Trophoblast cell (in vitro differentiated cells and primary cell): ENCODE measurements around the gene TSKU.

Experiments used
- DNase-seq, 2 donors: peaks; one replicate each; pipeline ENCODE4 v3.0.0-alpha.2; 2016
- H2AFZ ChIP-seq: 2 replicates; pipeline ENCODE4 v1.6.1; 2013; ENCODE audit warnings: low read length, moderate library complexity, mild to moderate bottlenecking; ENCODE audit not compliant: insufficient read depth, poor library complexity
- H2AK5ac ChIP-seq: 2 replicates; pipeline ENCODE4 v1.6.1; 2013; ENCODE audit warnings: mild to moderate bottlenecking, low read length
- H2BK120ac ChIP-seq: 2 replicates; pipeline ENCODE4 v1.6.1; 2013; ENCODE audit warnings: low read length, mild to moderate bottlenecking, moderate library complexity; ENCODE audit not compliant: insufficient read depth, poor library complexity
- H2BK12ac ChIP-seq: 2 replicates; pipeline ENCODE4 v1.6.1; 2013; ENCODE audit warnings: mild to moderate bottlenecking, low read length, moderate library complexity
- H2BK5ac ChIP-seq: 2 replicates; pipeline ENCODE4 v1.6.1; 2013; ENCODE audit warnings: low read length, low read depth, moderate library complexity, mild to moderate bottlenecking; ENCODE audit not compliant: poor library complexity
- H3K14ac ChIP-seq: 2 replicates; pipeline ENCODE4 v1.6.1; 2013; ENCODE audit warnings: mild to moderate bottlenecking, low read length
- H3K18ac ChIP-seq: 2 replicates; pipeline ENCODE4 v1.6.1; 2013; ENCODE audit warnings: mild to moderate bottlenecking, low read length
- H3K23ac ChIP-seq: 2 replicates; pipeline ENCODE4 v1.6.1; 2013; ENCODE audit warnings: low read length
- H3K27ac ChIP-seq: 2 replicates; pipeline ENCODE4 v1.5.1; 2013; ENCODE audit warnings: low read depth, mild to moderate bottlenecking, inconsistent platforms, low read length, moderate library complexity
- H3K27me3 ChIP-seq: 2 replicates; pipeline ENCODE4 v1.6.1; 2013; ENCODE audit warnings: inconsistent platforms, mild to moderate bottlenecking, low read length, moderate library complexity; ENCODE audit not compliant: insufficient read depth
- H3K36me3 ChIP-seq, 2 experiments: 1 replicate in 1 of 2; 2 replicates in 1 of 2; pipeline ENCODE4 v1.6.1; 2013; ENCODE audit warnings: low read length in 2 of 2, mild to moderate bottlenecking in 2 of 2, moderate library complexity in 1 of 2; ENCODE audit not compliant: insufficient read depth in 2 of 2, control insufficient read depth in 1 of 2
- H3K4ac ChIP-seq: 2 replicates; pipeline ENCODE4 v1.6.1; 2013; ENCODE audit warnings: low read depth, mild to moderate bottlenecking, low read length, moderate library complexity
- H3K4me1 ChIP-seq, 2 experiments: 1 replicate in 1 of 2; 2 replicates in 1 of 2; pipeline ENCODE4 v1.6.1; 2013; ENCODE audit warnings: low read length in 2 of 2, mild to moderate bottlenecking in 2 of 2, moderate library complexity in 1 of 2; ENCODE audit not compliant: insufficient read depth in 2 of 2, control insufficient read depth in 1 of 2
- H3K4me2 ChIP-seq: 2 replicates; pipeline ENCODE4 v1.6.1; 2013; ENCODE audit warnings: inconsistent platforms, mild to moderate bottlenecking, low read length, moderate library complexity
- H3K4me3 ChIP-seq: 2 replicates; pipeline ENCODE4 v1.5.1; 2013; ENCODE audit warnings: mild to moderate bottlenecking, low read depth, low read length, inconsistent platforms
- H3K79me1 ChIP-seq: one replicate; pipeline ENCODE4 v1.6.1; 2013; ENCODE audit warnings: low read length
- H3K79me2 ChIP-seq: 2 replicates; pipeline ENCODE4 v1.6.1; 2013; ENCODE audit warnings: low read length, mild to moderate bottlenecking; ENCODE audit not compliant: control insufficient read depth, insufficient read depth, poor library complexity
- H3K9ac ChIP-seq: 2 replicates; pipeline ENCODE4 v1.6.1; 2013; ENCODE audit warnings: mild to moderate bottlenecking, low read length
- H3K9me3 ChIP-seq: 2 replicates; pipeline ENCODE4 v1.6.1; 2013; ENCODE audit warnings: low read depth, mild to moderate bottlenecking, control low read depth, inconsistent platforms, low read length; ENCODE audit not compliant: insufficient read depth
- H4K12ac ChIP-seq: 2 replicates; pipeline ENCODE4 v1.6.1; 2013; ENCODE audit warnings: low read depth, mild to moderate bottlenecking, low read length, moderate library complexity
- H4K8ac ChIP-seq: 2 replicates; pipeline ENCODE4 v1.6.1; 2013; ENCODE audit warnings: low read depth, mild to moderate bottlenecking, low read length, moderate library complexity
- H4K91ac ChIP-seq: one replicate; pipeline ENCODE4 v1.6.1; 2013; ENCODE audit warnings: low read depth, mild to moderate bottlenecking, low read length, moderate library complexity
- WGBS: extraction: QIAGEN DNeasy Blood & Tissue Kit; methylation state at CpG from one replicate; pipeline ENCODE4 v1.1.7; 2013; ENCODE audit warnings: missing lambda C conversion rate; ENCODE audit not compliant: insufficient read length, insufficient coverage; ENCODE audit errors: extremely low coverage; 5-methylcytosine and 5-hydroxymethylcytosine counted together

TSKU gene

DNA sequence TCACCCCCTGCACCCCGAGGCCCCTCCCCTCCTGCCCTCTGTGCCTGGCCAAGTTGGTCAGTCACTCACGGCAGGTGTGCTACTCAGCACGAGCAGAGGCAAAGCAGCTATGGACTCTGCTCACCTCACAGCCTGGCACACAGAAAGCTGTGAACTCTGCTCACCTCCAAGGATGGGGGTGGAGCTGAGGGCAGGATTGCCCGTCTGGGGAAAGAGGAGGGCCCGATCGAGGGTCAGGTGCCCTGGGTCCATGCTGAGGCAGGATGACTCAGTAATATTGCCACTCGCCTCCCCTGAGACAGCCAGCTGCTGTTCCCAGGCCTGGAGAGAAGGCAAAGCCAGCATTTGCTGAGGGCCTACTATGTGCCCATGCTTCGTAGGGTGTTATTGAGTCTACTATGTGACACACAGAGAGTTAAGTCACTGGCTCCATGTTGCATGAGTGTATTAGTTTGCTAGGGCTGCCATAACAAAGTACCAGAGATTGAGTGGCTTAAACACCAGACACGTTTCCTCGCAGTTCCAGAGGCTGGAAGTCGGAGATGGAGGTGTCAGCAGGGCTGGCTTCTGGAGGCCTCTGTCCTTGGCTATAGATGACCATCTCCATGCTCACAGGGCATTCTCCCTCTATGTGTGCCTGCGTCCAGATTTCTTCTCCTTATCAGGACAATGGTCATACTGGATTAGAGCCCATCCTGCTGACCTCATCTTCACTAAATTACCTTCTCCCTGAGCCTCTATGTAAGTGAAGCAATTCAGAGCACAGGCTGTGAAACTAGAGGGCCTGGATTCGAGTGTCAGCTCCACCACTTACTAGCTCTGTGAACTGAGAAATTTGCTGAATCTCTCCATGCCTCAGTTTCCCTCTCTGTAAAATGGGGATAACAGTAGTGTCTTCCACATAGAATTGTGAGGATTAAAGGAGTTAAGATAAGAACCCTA lies 13.2 kb upstream of the TSKU start:
- H3K4me1 ChIP-seq, result peaks cover 18 to 30% of the 10 kb centered on the region in 2 experiments
- DNase-seq, result no peak
- H3K79me1 ChIP-seq, result peaks cover 3% of the 10 kb centered on the region
- no CpG with 5 or more reads among the region's 13 CpGs for WGBS
- H3K4ac ChIP-seq, result no peak overlapping the region
- H4K91ac ChIP-seq, result no peak overlapping the region
- no peak overlapping the region for H3K4me2 ChIP-seq
- no peak overlapping the region for H2BK5ac ChIP-seq
- H3K4me3 ChIP-seq, result no peak overlapping the region
- no peaks in the 10 kb centered on the region for H3K36me3 ChIP-seq
- no peak overlapping the region for H3K18ac ChIP-seq
- H2AFZ ChIP-seq, result no peak overlapping the region
- no peak overlapping the region for H2BK120ac ChIP-seq
- H4K12ac ChIP-seq, result no peak overlapping the region
- H3K14ac ChIP-seq, result no peak overlapping the region
- no peaks in the 10 kb centered on the region for H3K79me2 ChIP-seq
- no peak overlapping the region for H3K23ac ChIP-seq
- no peaks in the 10 kb centered on the region for H3K9me3 ChIP-seq
- no peak overlapping the region for H3K27ac ChIP-seq
- no peak overlapping the region for H2BK12ac ChIP-seq
- H3K9ac ChIP-seq, result no peak overlapping the region
- H4K8ac ChIP-seq, result no peak overlapping the region
- no peaks in the 10 kb centered on the region for H3K27me3 ChIP-seq
- no peak overlapping the region for H2AK5ac ChIP-seq

DNA sequence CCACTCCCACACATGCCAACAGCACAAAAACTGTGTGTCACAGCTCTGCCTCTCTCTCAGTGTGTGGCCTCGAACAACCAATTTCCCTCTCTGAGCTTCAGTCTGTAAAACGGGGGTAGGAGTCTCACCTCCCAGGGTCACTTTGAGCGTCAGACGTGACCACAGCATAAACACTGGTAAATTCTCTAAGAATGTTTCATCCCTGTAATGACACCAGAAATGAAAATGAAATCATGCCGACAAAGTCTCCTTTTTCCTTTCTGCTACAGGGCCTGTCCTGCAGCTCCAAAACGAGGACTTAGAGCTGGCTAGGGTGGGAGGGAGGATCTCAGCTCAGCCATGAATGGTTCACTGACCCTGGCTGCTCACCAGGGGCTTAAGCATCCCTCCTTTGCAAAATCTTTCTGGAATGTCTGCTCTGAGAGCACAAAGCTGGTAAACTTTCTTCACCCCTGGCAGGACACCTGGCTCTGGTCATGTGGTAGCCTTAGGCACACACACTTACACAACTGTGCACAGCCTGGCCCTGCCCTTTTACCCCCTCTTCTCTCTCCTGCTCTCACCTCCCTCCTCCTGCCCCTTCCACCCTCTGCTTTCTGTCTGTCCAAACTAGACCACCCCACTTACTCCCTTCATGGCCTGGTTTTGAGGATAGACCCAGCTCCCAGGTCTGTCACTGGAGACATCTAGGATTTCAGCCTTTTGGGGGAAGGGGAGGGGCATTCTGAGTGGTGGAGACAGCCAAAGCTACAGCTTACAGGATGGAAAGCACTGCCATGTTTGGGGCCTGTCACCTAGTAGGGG lies 12.3 kb upstream of the TSKU start:
- H3K4me1 ChIP-seq, result peaks cover 18 to 30% of the 10 kb centered on the region in 2 experiments
- no peak overlapping the region for H3K27ac ChIP-seq
- peak; percentile 70 to 77 for DNase-seq
- H3K36me3 ChIP-seq, result no peaks in the 10 kb centered on the region
- no peak overlapping the region for H3K14ac ChIP-seq
- no peak overlapping the region for H4K8ac ChIP-seq
- H3K9ac ChIP-seq, result no peak overlapping the region
- H3K27me3 ChIP-seq, result no peaks in the 10 kb centered on the region
- H2BK5ac ChIP-seq, result no peak overlapping the region
- H3K79me2 ChIP-seq, result no peaks in the 10 kb centered on the region
- H3K9me3 ChIP-seq, result peaks cover 3% of the 10 kb centered on the region
- H3K4ac ChIP-seq, result no peak overlapping the region
- no peak overlapping the region for H3K4me3 ChIP-seq
- WGBS, result no CpG with 5 or more reads among the region's 6 CpGs
- H2BK120ac ChIP-seq, result no peak overlapping the region
- peaks cover 3% of the 10 kb centered on the region for H3K79me1 ChIP-seq
- no peak overlapping the region for H3K18ac ChIP-seq
- no peak overlapping the region for H2AFZ ChIP-seq
- peak overlapping the region; percentile 20 for H4K91ac ChIP-seq
- no peak overlapping the region for H4K12ac ChIP-seq
- H2AK5ac ChIP-seq, result peak overlapping the region; percentile 28
- H2BK12ac ChIP-seq, result peak overlapping the region; percentile 7
- no peak overlapping the region for H3K23ac ChIP-seq
- H3K4me2 ChIP-seq, result no peak overlapping the region

DNA sequence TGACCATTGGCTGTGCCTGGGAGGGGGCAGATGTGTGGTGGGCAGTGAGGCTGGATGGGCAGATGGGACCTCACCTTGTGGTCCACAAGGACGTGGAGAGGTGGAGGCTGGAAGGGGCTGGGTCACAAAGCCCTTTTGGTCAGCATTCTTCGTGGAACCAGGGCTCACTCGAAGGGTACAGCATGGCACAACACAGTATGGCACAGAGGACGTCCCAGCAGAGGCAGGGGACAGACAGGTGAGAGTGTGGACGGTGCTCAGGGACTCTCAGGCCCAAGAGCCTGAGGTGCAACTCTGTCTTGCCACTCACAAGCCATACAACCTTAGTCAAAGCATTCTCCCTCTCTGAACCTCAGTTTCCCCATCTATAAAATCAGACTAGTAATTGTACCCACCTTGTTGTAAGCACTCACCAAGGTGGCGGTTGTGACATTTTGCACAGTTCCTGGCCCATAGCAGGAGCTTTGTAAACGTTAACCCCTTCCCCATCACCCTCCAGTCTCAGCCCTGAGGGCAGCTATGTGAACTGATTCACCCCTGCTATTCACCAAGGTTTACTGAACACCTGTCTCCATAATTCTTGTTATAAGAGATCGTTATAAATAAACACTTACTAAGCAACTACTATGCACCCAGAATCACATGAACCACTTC lies 11.6 kb upstream of the TSKU start:
- no peak for DNase-seq
- H3K23ac ChIP-seq, result no peak overlapping the region
- H2BK12ac ChIP-seq, result peak overlapping the region; percentile 7
- H3K9ac ChIP-seq, result no peak overlapping the region
- H3K79me2 ChIP-seq, result no peaks in the 10 kb centered on the region
- peaks cover 3% of the 10 kb centered on the region for H3K9me3 ChIP-seq
- no peaks in the 10 kb centered on the region for H3K27me3 ChIP-seq
- no peaks in the 10 kb centered on the region for H3K36me3 ChIP-seq
- WGBS, result no CpG with 5 or more reads among the region's 8 CpGs
- no peak overlapping the region for H3K4me3 ChIP-seq
- H4K12ac ChIP-seq, result no peak overlapping the region
- peak overlapping the region; percentile 20 for H4K91ac ChIP-seq
- H3K4me2 ChIP-seq, result no peak overlapping the region
- no peak overlapping the region for H3K14ac ChIP-seq
- no peak overlapping the region for H2BK5ac ChIP-seq
- no peak overlapping the region for H4K8ac ChIP-seq
- H2AFZ ChIP-seq, result no peak overlapping the region
- peak overlapping the region; percentile 28 for H2AK5ac ChIP-seq
- H2BK120ac ChIP-seq, result no peak overlapping the region
- H3K79me1 ChIP-seq, result peaks cover 3% of the 10 kb centered on the region
- H3K4ac ChIP-seq, result no peak overlapping the region
- H3K27ac ChIP-seq, result no peak overlapping the region
- peaks cover 18 to 30% of the 10 kb centered on the region in 2 experiments for H3K4me1 ChIP-seq
- H3K18ac ChIP-seq, result no peak overlapping the region

DNA sequence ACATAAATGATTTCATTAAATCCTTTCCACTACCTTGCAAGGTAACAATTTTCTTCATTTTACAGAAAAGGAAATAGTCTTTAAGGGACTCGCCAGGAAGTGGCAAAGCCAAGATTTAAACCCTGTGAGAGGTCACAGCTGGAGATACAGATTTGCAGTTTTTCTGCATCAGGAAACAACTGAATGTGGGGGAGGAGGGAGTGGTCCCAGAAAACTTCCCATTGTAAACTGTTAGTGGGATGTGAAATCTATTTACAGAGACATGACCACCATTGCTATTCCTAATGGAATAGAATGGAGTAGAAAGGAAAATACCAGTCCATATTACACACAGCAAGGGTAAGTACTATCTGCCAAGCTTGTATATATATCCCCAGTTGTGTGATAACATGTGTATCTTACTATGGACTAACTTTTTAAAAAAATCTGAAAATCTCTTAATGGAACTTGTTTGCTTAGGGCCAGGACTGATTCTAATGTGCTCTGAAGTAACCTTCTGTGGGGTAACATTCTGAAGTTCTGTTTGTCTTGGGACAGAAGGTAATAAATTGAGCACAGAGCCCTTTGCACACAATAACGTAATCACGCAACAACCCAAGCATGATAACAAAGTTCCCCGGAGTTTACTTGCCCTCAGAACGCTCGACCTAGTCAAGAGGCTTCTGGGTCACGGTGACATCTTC lies 10.9 kb upstream of the TSKU start:
- H3K79me2 ChIP-seq, result no peaks in the 10 kb centered on the region
- no peak overlapping the region for H3K23ac ChIP-seq
- H2AFZ ChIP-seq, result no peak overlapping the region
- H3K14ac ChIP-seq, result no peak overlapping the region
- no peak overlapping the region for H3K9ac ChIP-seq
- no peak overlapping the region for H3K27ac ChIP-seq
- H3K36me3 ChIP-seq, result no peaks in the 10 kb centered on the region
- no peak overlapping the region for H3K4ac ChIP-seq
- H3K4me3 ChIP-seq, result no peak overlapping the region
- peaks cover 3% of the 10 kb centered on the region for H3K79me1 ChIP-seq
- WGBS, result no CpG with 5 or more reads among the region's 7 CpGs
- no peak overlapping the region for H2BK12ac ChIP-seq
- H2AK5ac ChIP-seq, result no peak overlapping the region
- H4K8ac ChIP-seq, result no peak overlapping the region
- no peak overlapping the region for H4K91ac ChIP-seq
- H3K4me1 ChIP-seq, result peaks cover 18 to 30% of the 10 kb centered on the region in 2 experiments
- no peak overlapping the region for H4K12ac ChIP-seq
- no peak overlapping the region for H3K18ac ChIP-seq
- no peak overlapping the region for H3K4me2 ChIP-seq
- no peak overlapping the region for H2BK120ac ChIP-seq
- no peak overlapping the region for H2BK5ac ChIP-seq
- H3K9me3 ChIP-seq, result peaks cover 3% of the 10 kb centered on the region
- no peaks in the 10 kb centered on the region for H3K27me3 ChIP-seq
- DNase-seq, result no peak
